ENCODE measurements around the gene MCF2L. TPM values are rescaled to one million over a fixed set of nuclear protein-coding genes. Genes with fewer than 3 reads are reported as not detected.
"Not testable (repeated sequence)": the region's sequence is repeated elsewhere in the genome, so short reads cannot be mapped to it uniquely, and the experiment has no call there.

Gene MCF2L
- total RNA-seq, 1 donor from 2014 or later: 41.2 TPM

- DNase-seq: no peak
- Histone ChIP-seq H3K36me3 (no peaks in the 10 kb centered on the region), H3K9me3 (replicated peaks) (no peaks in the 10 kb centered on the region), H3K27me3 (ENCODE audit: low read depth) (peaks cover 40% of the 10 kb centered on the region), H3K4me1 (peaks cover 18% of the 10 kb centered on the region), H3K4me3 (peak overlapping the region; percentile 68), H3K27ac (replicated peaks) (no peak overlapping the region)
- intact Hi-C loops (cut with micrococcal nuclease): no loop called here
- no peak for TF ChIP-seq CTCF (IDR thresholded peaks at IDR 0.05; ENCODE audit: borderline replicate concordance)
Measured at GRCh38 chr13:113110852-113111315, 141.9 kb downstream of the MCF2L start.

GRCh38 chr13:113111821-113112220, 142.8 kb downstream of the MCF2L start:
- H3K9me3 ChIP-seq (replicated peaks); intact Hi-C loops (cut with micrococcal nuclease); H3K27ac ChIP-seq (replicated peaks); H3K36me3 ChIP-seq; H3K4me3 ChIP-seq; DNase-seq: not testable (repeated sequence)
- Histone ChIP-seq H3K27me3 (ENCODE audit: low read depth) (peaks cover 36% of the 10 kb centered on the region), H3K4me1 (peaks cover 18% of the 10 kb centered on the region)

- peaks cover 33% of the 10 kb centered on the region for H3K27me3 ChIP-seq (ENCODE audit: low read depth)
- H3K27ac ChIP-seq (replicated peaks); H3K9me3 ChIP-seq (replicated peaks); DNase-seq; intact Hi-C loops (cut with micrococcal nuclease); H3K36me3 ChIP-seq; H3K4me3 ChIP-seq: not testable (repeated sequence)
- peaks cover 18% of the 10 kb centered on the region for H3K4me1 ChIP-seq
Measured at GRCh38 chr13:113112475-113112874, 143.5 kb downstream of the MCF2L start.

GRCh38 chr13:113112893-113113845, 144.2 kb downstream of the MCF2L start:
- no peaks in the 10 kb centered on the region for H3K9me3 ChIP-seq (replicated peaks)
- peaks cover 18% of the 10 kb centered on the region for H3K4me1 ChIP-seq
- intact Hi-C loops (cut with micrococcal nuclease): no loop called here
- no peaks in the 10 kb centered on the region for H3K36me3 ChIP-seq
- no peak for DNase-seq
- TF ChIP-seq CTCF (IDR thresholded peaks at IDR 0.05; ENCODE audit: borderline replicate concordance): no peak
- no peak overlapping the region for H3K4me3 ChIP-seq
- no peak overlapping the region for H3K27ac ChIP-seq (replicated peaks)
- H3K27me3 ChIP-seq (ENCODE audit: low read depth): peaks cover 33% of the 10 kb centered on the region

- intact Hi-C loops (cut with micrococcal nuclease): no loop called here
- no peak for DNase-seq
Measured at GRCh38 chr13:113113846-113114271, 144.8 kb downstream of the MCF2L start.

More at GRCh38 chr13:113113846-113114271, 144.8 kb downstream of the MCF2L start:
- H3K4me1 ChIP-seq: peaks cover 18% of the 10 kb centered on the region
- no peak overlapping the region for H3K27ac ChIP-seq (replicated peaks)
- no peak overlapping the region for H3K4me3 ChIP-seq
- TF ChIP-seq CTCF (IDR thresholded peaks at IDR 0.05; ENCODE audit: borderline replicate concordance): no peak
- H3K27me3 ChIP-seq (ENCODE audit: low read depth): peaks cover 33% of the 10 kb centered on the region
- H3K9me3 ChIP-seq (replicated peaks): no peaks in the 10 kb centered on the region
- no peaks in the 10 kb centered on the region for H3K36me3 ChIP-seq
